GM23338 (cell line): Measurements from ENCODE around the gene IGFBPL1. TPM values are rescaled to one million over a fixed set of nuclear protein-coding genes. Genes with fewer than 3 reads are reported as not detected.

Experiments
- ATAC-seq: fragments of 200-7000 bp; cut with Tn5 transposase; 3 replicates; pipeline ENCODE4 v1.9.1; 2020
- DNase-seq: peaks from one replicate; pipeline ENCODE4 v3.0.0-alpha.2; 2015; ENCODE audit warnings: low spot score
- H2AFZ ChIP-seq: fragments of 200-600 bp; sonication (generic); 2 replicates; pipeline ENCODE4 v1.8.0; 2016; ENCODE audit warnings: antibody characterized with exemption, mild to moderate bottlenecking, moderate library complexity
- H3F3A ChIP-seq: fragments of 200-600 bp; sonication (generic); replicated peaks from 2 replicates; pipeline ENCODE4 v1.8.0; 2017; ENCODE audit warnings: antibody characterized with exemption, mixed run types, low read depth
- H3K27ac ChIP-seq: fragments of 200-600 bp; sonication (generic); 2 replicates; pipeline ENCODE4 v1.6.1; 2016; ENCODE audit warnings: low read depth
- H3K27me3 ChIP-seq: fragments of 200-600 bp; sonication (generic); 2 replicates; pipeline ENCODE4 v1.8.0; 2016; ENCODE audit warnings: mild to moderate bottlenecking, mixed run types, moderate library complexity; ENCODE audit not compliant: insufficient read depth
- H3K36me3 ChIP-seq: fragments of 200-600 bp; sonication (generic); 2 replicates; pipeline ENCODE4 v1.8.0; 2016; ENCODE audit warnings: mild to moderate bottlenecking; ENCODE audit not compliant: insufficient read depth
- H3K4me1 ChIP-seq: fragments of 200-600 bp; sonication (generic); 2 replicates; pipeline ENCODE4 v1.8.0; 2016; ENCODE audit warnings: mild to moderate bottlenecking, moderate library complexity; ENCODE audit not compliant: insufficient read depth
- H3K4me2 ChIP-seq: fragments of 200-600 bp; sonication (generic); 2 replicates; pipeline ENCODE4 v1.7.1; 2017; ENCODE audit warnings: mixed run types
- H3K4me3 ChIP-seq: fragments of 200-600 bp; sonication (generic); 2 replicates; pipeline ENCODE4 v1.6.1; 2016; ENCODE audit warnings: mixed run types
- H3K79me2 ChIP-seq: fragments of 200-600 bp; sonication (generic); replicated peaks from 2 replicates; pipeline ENCODE4 v1.8.0; 2017; ENCODE audit warnings: mild to moderate bottlenecking; ENCODE audit not compliant: insufficient read depth
- H3K9me2 ChIP-seq: fragments of 200-600 bp; sonication (generic); 2 replicates; pipeline ENCODE4 v1.8.0; 2017; ENCODE audit not compliant: insufficient read depth
- H4K20me1 ChIP-seq: fragments of 200-600 bp; sonication (generic); replicated peaks from 2 replicates; pipeline ENCODE4 v1.8.0; 2017; ENCODE audit warnings: mild to moderate bottlenecking; ENCODE audit not compliant: insufficient read depth
- H3K27ac Mint-ChIP-seq: 2 replicates; pipeline ENCODE4 v1.8.0; 2020; ENCODE audit warnings: inconsistent platforms, mild to moderate bottlenecking, moderate library complexity, mixed read lengths
- H3K27me3 Mint-ChIP-seq: 3 replicates; pipeline ENCODE4 v1.8.0; 2022; ENCODE audit warnings: low read depth, mild to moderate bottlenecking, moderate library complexity, mixed read lengths, inconsistent platforms; ENCODE audit not compliant: insufficient read depth, poor library complexity
- H3K36me3 Mint-ChIP-seq: 3 replicates; pipeline ENCODE4 v1.8.0; 2021; ENCODE audit warnings: low read depth, mild to moderate bottlenecking, inconsistent platforms, moderate library complexity, mixed read lengths
- H3K4me1 Mint-ChIP-seq: 3 replicates; pipeline ENCODE4 v1.8.0; 2020; ENCODE audit warnings: mild to moderate bottlenecking, inconsistent platforms, mixed read lengths
- H3K4me3 Mint-ChIP-seq: 3 replicates; pipeline ENCODE4 v1.8.0; 2021; ENCODE audit warnings: moderate library complexity, mild to moderate bottlenecking, inconsistent platforms, mixed read lengths
- H3K9me3 Mint-ChIP-seq: 3 replicates; pipeline ENCODE4 v1.8.0; 2020; ENCODE audit warnings: moderate library complexity, mild to moderate bottlenecking, inconsistent platforms, mixed read lengths
- CREB1 ChIP-seq: fragments of 250-450 bp; sonication (Bioruptor Pico); IDR thresholded peaks from 2 replicates; pipeline ENCODE4 v1.5.0; 2020; ENCODE audit warnings: low read depth, mild to moderate bottlenecking, moderate library complexity
- EZH2phosphoT487 ChIP-seq: fragments of 200-600 bp; sonication (generic); IDR thresholded peaks from one replicate; pipeline ENCODE4 v1.8.1; 2018; ENCODE audit warnings: antibody characterized with exemption; ENCODE audit not compliant: unreplicated experiment
- JUNB ChIP-seq: IDR thresholded peaks from one replicate; pipeline ENCODE4 v1.6.1; 2016; ENCODE audit warnings: antibody characterized with exemption; ENCODE audit not compliant: unreplicated experiment
- POLR2AphosphoS5 ChIP-seq: IDR thresholded peaks from 2 replicates; pipeline ENCODE4 v1.6.1; 2016; ENCODE audit warnings: antibody characterized with exemption, low read depth
- STAT1 ChIP-seq: IDR thresholded peaks from one replicate; pipeline ENCODE4 v1.6.1; 2016; ENCODE audit warnings: antibody characterized with exemption; ENCODE audit not compliant: unreplicated experiment
- ZNF114 ChIP-seq: fragments of 250-450 bp; sonication (Bioruptor Pico); IDR thresholded peaks from 2 replicates; pipeline ENCODE4 v1.5.0; 2020; ENCODE audit warnings: mild to moderate bottlenecking, moderate library complexity
- polyA plus RNA-seq: library from polyadenylated mRNA; unstranded; fragments of >200 nt; fragmentation: Nextera tagmentation; extraction: Ambion mirVana; gene quantifications from 2 replicates; pipeline ENCODE4 v1.2.1, GENCODE V29; 2016
- total RNA-seq: library from RNA; depleted of rRNA; stranded (reverse); fragments of >200 nt; shearing (Covaris generic); gene quantifications from 2 replicates; pipeline ENCODE4 v1.2.3, GENCODE V29; 2014
- TF ChIP-seq, protein P1 (sequence below): IDR thresholded peaks from one replicate; pipeline ENCODE4 v1.6.1; 2018; ENCODE audit warnings: antibody characterized with exemption; ENCODE audit not compliant: unreplicated experiment
- TF ChIP-seq, protein P2 (sequence below), 2 experiments: fragments of 200-600 bp in 1 of 2; sonication (generic) in 1 of 2; conservative IDR thresholded peaks; 2 replicates each; pipeline versions ENCODE4 v1.5.1 to v1.6.1; 2016 to 2017; ENCODE audit warnings: antibody characterized with exemption in 2 of 2, low read depth in 2 of 2, mild to moderate bottlenecking in 2 of 2, moderate library complexity in 1 of 2
- TF ChIP-seq, protein P3 (sequence below): IDR thresholded peaks from 2 replicates; pipeline ENCODE4 v1.6.1; 2016; ENCODE audit warnings: antibody characterized with exemption

Gene IGFBPL1
- total and polyA plus RNA-seq, 2 experiments from 2014 or later, result 9.4 to 75.6 TPM

DNA sequence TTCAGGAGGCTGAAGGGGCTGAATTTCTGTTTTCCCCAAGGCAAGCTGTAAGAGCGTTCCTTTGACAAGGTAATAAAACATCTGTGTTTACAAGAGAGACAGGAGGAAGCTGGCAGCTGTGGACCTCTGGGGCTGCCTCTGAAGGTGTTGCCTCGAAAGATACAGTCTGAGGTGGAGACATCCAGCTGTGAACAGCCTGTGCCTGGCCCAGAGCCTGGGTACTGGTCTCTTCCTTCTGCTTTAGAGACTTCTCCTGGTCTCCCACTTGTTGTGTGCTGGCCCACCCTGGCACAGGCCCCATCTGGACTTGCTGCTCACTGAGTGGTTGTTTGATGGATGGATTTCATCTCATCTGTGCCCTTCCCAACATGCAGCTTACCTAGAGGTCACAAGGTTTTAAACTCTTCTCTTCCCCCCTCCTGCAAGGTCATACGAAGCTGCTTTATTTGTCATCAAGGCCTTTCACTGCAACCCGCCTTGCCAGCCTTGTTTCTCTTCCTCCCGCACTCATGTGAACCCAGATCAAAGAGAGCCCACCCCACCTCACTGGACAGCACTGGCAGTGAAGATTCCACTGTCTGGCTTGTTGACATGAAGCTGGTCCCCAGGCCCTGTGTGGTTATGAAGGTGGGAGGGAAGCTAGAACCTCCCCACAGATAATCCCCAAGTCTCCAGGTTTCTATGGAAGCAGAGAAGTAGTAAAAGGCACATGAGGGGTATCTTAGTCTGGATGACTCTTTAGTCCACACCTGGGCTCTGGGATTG is 66.7 kb downstream of the IGFBPL1 start (continued):
- TF ChIP-seq, protein P1, sequence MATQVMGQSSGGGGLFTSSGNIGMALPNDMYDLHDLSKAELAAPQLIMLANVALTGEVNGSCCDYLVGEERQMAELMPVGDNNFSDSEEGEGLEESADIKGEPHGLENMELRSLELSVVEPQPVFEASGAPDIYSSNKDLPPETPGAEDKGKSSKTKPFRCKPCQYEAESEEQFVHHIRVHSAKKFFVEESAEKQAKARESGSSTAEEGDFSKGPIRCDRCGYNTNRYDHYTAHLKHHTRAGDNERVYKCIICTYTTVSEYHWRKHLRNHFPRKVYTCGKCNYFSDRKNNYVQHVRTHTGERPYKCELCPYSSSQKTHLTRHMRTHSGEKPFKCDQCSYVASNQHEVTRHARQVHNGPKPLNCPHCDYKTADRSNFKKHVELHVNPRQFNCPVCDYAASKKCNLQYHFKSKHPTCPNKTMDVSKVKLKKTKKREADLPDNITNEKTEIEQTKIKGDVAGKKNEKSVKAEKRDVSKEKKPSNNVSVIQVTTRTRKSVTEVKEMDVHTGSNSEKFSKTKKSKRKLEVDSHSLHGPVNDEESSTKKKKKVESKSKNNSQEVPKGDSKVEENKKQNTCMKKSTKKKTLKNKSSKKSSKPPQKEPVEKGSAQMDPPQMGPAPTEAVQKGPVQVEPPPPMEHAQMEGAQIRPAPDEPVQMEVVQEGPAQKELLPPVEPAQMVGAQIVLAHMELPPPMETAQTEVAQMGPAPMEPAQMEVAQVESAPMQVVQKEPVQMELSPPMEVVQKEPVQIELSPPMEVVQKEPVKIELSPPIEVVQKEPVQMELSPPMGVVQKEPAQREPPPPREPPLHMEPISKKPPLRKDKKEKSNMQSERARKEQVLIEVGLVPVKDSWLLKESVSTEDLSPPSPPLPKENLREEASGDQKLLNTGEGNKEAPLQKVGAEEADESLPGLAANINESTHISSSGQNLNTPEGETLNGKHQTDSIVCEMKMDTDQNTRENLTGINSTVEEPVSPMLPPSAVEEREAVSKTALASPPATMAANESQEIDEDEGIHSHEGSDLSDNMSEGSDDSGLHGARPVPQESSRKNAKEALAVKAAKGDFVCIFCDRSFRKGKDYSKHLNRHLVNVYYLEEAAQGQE, result no peak
- no peak for TF ChIP-seq JUNB
- no peak for TF ChIP-seq ZNF114 (CRISPR knock-in tag)
- TF ChIP-seq, protein P2, sequence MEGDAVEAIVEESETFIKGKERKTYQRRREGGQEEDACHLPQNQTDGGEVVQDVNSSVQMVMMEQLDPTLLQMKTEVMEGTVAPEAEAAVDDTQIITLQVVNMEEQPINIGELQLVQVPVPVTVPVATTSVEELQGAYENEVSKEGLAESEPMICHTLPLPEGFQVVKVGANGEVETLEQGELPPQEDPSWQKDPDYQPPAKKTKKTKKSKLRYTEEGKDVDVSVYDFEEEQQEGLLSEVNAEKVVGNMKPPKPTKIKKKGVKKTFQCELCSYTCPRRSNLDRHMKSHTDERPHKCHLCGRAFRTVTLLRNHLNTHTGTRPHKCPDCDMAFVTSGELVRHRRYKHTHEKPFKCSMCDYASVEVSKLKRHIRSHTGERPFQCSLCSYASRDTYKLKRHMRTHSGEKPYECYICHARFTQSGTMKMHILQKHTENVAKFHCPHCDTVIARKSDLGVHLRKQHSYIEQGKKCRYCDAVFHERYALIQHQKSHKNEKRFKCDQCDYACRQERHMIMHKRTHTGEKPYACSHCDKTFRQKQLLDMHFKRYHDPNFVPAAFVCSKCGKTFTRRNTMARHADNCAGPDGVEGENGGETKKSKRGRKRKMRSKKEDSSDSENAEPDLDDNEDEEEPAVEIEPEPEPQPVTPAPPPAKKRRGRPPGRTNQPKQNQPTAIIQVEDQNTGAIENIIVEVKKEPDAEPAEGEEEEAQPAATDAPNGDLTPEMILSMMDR (conservative IDR thresholded peaks at IDR 0.05; ENCODE audit: low read depth in 2 of 2), result no peak

DNA sequence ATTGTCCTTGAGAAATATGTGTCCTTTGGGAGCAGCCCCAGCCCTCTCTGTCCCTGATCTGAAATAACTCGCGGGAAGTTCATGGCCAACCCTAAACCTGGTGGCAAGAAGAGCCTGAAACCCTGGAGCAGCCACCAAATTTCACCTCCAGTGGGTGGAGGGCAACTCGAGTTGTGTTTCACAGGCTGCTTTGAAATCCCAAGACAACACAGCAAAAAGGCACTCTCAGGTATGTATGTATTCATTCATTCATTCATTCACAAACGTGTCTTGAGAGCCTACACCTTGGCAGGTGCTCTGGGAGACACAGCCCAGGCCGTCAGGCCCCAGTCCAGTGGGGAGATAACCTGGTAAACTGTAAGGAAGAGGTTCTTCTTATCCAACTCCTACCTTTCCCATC is 67.4 kb downstream of the IGFBPL1 start:
- peaks cover 9% of the 10 kb centered on the region for H3K27me3 Mint-ChIP-seq

More for the DNA sequence above, 67.4 kb downstream of the IGFBPL1 start:
- Histone ChIP-seq H3K27ac (no peak overlapping the region), H3K27me3 (no peaks in the 10 kb centered on the region), H3K9me2 (no peaks in the 10 kb centered on the region), H3K4me1 (0 out of 2 replicates have a peak, but pooled peaks cover 4% of the 10 kb centered on the region), H3K79me2 (no peaks in the 10 kb centered on the region), H3K36me3 (no peaks in the 10 kb centered on the region), H3K4me3 (no peak overlapping the region), H3F3A (no peaks in the 10 kb centered on the region), H2AFZ (no peak overlapping the region), H3K4me2 (no peak overlapping the region), H4K20me1 (no peaks in the 10 kb centered on the region)
- no peak overlapping the region for H3K4me3 Mint-ChIP-seq
- DNase-seq (no peak), ATAC-seq (no peak)
- TF ChIP-seq CREB1 (CRISPR knock-in tag) (no peak), POLR2AphosphoS5 (no peak), EZH2phosphoT487 (no peak), STAT1 (no peak)
- TF ChIP-seq, protein P1, result no peak
- TF ChIP-seq, protein P3, sequence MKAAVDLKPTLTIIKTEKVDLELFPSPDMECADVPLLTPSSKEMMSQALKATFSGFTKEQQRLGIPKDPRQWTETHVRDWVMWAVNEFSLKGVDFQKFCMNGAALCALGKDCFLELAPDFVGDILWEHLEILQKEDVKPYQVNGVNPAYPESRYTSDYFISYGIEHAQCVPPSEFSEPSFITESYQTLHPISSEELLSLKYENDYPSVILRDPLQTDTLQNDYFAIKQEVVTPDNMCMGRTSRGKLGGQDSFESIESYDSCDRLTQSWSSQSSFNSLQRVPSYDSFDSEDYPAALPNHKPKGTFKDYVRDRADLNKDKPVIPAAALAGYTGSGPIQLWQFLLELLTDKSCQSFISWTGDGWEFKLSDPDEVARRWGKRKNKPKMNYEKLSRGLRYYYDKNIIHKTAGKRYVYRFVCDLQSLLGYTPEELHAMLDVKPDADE, result no peak
- no peak overlapping the region for H3K27ac Mint-ChIP-seq
- H3K9me3 Mint-ChIP-seq, result no peaks in the 10 kb centered on the region
- no peaks in the 10 kb centered on the region for H3K36me3 Mint-ChIP-seq
- H3K4me1 Mint-ChIP-seq, result peaks cover 13% of the 10 kb centered on the region
